GM12878 (cell line): ENCODE results near the gene STX8.

Experiments
- CEBPB ChIP-seq, 2 experiments: fragments of 150-350 bp in 1 of 2; IDR thresholded peaks; 2 replicates each; pipeline ENCODE4 v1.6.1; 2012 to 2014; ENCODE audit warnings: low read depth in 2 of 2, low read length in 2 of 2, borderline replicate concordance in 1 of 2, inconsistent platforms in 1 of 2
- ETV6 ChIP-seq, 2 experiments: fragments of 450-650 bp in 1 of 2; IDR thresholded peaks in 1 of 2; conservative IDR thresholded peaks in 1 of 2; 2 replicates each; pipeline ENCODE4 v1.6.1; 2014; ENCODE audit warnings: antibody characterized with exemption in 1 of 2, borderline replicate concordance in 1 of 2, low read depth in 1 of 2, mild to moderate bottlenecking in 1 of 2, moderate library complexity in 1 of 2
- FOS ChIP-seq: IDR thresholded peaks from 3 replicates; pipeline ENCODE4 v1.6.1; 2011; ENCODE audit warnings: borderline replicate concordance; ENCODE audit not compliant: insufficient read length; ENCODE audit errors: extremely low read depth
- POLR2A ChIP-seq: IDR thresholded peaks from 2 replicates; pipeline ENCODE4 v1.6.1; 2011; ENCODE audit warnings: low read depth, mild to moderate bottlenecking, low read length
- POLR2AphosphoS5 ChIP-seq: IDR thresholded peaks from 2 replicates; pipeline ENCODE4 v1.6.1; 2011; ENCODE audit warnings: mild to moderate bottlenecking, low read length, inconsistent platforms
- ZNF384 ChIP-seq: IDR thresholded peaks from 2 replicates; pipeline ENCODE4 v1.6.1; 2012; ENCODE audit warnings: low read depth, mild to moderate bottlenecking, low read length, improper control_type of control experiment, borderline replicate concordance
- TF ChIP-seq, protein P1 (sequence below), 3 experiments: IDR thresholded peaks in 2 of 3; conservative IDR thresholded peaks in 1 of 3; 2 replicates each; pipeline ENCODE4 v1.5.1; 2011; ENCODE audit warnings: low read depth in 3 of 3, low read length in 3 of 3, mild to moderate bottlenecking in 3 of 3, control low read depth in 2 of 3, moderate library complexity in 2 of 3, inconsistent platforms in 1 of 3, mixed read lengths in 1 of 3; ENCODE audit not compliant: control insufficient read depth in 2 of 3, insufficient read depth in 1 of 3; ENCODE audit errors: extremely low read depth in 1 of 3
- TF ChIP-seq, protein P2 (sequence below): fragments of 450-650 bp; formaldehyde crosslinking; IDR thresholded peaks from 2 replicates; pipeline ENCODE4 v1.4.0; 2020; ENCODE audit warnings: mild to moderate bottlenecking, moderate library complexity

DNA sequence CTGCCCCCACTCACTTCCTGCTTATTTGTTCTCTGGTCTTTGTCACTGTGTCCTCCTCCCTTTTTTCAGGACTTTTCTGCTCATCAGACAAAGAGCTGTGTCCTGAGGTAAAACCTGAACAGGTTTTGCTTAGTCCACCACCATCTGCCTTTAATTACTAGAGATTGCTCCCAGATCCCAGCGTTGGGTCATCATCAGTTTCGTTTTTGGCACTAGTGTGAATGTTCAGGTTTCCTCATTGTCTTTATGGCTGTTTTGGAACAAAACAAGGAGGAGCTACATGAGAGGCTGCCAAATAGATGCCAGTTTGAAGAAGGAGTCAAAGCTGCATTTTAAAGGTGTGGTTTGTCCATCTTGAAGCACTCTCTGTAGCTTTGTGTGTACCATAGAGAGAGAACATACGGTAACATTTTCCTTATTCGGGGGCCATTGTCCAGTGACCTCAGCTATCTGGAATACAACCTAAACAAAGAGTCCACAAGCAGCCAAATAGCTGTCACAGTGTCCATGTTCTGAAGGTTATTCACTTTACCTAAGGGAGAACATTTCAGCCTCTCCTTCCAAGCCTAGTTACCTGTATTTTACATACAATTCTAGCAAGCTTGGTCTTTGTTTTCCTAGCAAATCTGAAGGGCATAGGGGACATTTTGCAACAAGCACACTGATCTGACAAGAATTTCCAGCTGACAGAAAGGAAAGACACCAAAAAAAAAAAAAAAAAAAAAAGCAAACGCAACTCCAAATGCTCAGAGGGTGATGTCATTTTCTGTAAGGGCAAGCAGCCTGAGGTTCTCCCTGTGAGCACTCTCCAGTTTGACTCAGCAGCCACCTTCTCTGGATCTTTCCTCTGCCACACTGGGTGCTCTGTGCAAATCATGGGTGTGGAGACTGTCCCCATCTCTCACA is 358.2 kb downstream of the STX8 start:
- no peak for TF ChIP-seq POLR2AphosphoS5
- TF ChIP-seq, protein P1, sequence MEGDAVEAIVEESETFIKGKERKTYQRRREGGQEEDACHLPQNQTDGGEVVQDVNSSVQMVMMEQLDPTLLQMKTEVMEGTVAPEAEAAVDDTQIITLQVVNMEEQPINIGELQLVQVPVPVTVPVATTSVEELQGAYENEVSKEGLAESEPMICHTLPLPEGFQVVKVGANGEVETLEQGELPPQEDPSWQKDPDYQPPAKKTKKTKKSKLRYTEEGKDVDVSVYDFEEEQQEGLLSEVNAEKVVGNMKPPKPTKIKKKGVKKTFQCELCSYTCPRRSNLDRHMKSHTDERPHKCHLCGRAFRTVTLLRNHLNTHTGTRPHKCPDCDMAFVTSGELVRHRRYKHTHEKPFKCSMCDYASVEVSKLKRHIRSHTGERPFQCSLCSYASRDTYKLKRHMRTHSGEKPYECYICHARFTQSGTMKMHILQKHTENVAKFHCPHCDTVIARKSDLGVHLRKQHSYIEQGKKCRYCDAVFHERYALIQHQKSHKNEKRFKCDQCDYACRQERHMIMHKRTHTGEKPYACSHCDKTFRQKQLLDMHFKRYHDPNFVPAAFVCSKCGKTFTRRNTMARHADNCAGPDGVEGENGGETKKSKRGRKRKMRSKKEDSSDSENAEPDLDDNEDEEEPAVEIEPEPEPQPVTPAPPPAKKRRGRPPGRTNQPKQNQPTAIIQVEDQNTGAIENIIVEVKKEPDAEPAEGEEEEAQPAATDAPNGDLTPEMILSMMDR (IDR thresholded peaks at IDR 0.05 in 2 of 3, conservative IDR thresholded peaks at IDR 0.05 in 1 of 3; ENCODE audit: control insufficient read depth in 2 of 3, extremely low read depth in 1 of 3, insufficient read depth in 1 of 3, low read depth in 3 of 3, low read length in 3 of 3): no peak
- no peak for TF ChIP-seq POLR2A
- TF ChIP-seq CEBPB (IDR thresholded peaks at IDR 0.05; ENCODE audit: borderline replicate concordance in 1 of 2, low read depth in 2 of 2, low read length in 2 of 2): no peak
- no peak for TF ChIP-seq ETV6 (conservative IDR thresholded peaks at IDR 0.05 in 1 of 2, IDR thresholded peaks at IDR 0.05 in 1 of 2; ENCODE audit: borderline replicate concordance in 1 of 2, low read depth in 1 of 2)
- TF ChIP-seq FOS: no peak
- no peak for TF ChIP-seq ZNF384
- TF ChIP-seq, protein P2, sequence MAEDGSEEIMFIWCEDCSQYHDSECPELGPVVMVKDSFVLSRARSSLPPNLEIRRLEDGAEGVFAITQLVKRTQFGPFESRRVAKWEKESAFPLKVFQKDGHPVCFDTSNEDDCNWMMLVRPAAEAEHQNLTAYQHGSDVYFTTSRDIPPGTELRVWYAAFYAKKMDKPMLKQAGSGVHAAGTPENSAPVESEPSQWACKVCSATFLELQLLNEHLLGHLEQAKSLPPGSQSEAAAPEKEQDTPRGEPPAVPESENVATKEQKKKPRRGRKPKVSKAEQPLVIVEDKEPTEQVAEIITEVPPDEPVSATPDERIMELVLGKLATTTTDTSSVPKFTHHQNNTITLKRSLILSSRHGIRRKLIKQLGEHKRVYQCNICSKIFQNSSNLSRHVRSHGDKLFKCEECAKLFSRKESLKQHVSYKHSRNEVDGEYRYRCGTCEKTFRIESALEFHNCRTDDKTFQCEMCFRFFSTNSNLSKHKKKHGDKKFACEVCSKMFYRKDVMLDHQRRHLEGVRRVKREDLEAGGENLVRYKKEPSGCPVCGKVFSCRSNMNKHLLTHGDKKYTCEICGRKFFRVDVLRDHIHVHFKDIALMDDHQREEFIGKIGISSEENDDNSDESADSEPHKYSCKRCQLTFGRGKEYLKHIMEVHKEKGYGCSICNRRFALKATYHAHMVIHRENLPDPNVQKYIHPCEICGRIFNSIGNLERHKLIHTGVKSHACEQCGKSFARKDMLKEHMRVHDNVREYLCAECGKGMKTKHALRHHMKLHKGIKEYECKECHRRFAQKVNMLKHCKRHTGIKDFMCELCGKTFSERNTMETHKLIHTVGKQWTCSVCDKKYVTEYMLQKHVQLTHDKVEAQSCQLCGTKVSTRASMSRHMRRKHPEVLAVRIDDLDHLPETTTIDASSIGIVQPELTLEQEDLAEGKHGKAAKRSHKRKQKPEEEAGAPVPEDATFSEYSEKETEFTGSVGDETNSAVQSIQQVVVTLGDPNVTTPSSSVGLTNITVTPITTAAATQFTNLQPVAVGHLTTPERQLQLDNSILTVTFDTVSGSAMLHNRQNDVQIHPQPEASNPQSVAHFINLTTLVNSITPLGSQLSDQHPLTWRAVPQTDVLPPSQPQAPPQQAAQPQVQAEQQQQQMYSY (CRISPR knock-in tag): no peak
